Right atrium auricular region (tissue), 2 donors: ENCODE data around the gene IRAK1. TPM values are rescaled to one million over a fixed set of nuclear protein-coding genes. Genes with fewer than 3 reads are reported as not detected.

ENCODE experiments used
- DNase-seq: peaks from one replicate; pipeline ENCODE4 v3.0.0-alpha.2; 2019; ENCODE audit warnings: low spot score
- H3K27ac ChIP-seq, 2 donors: fragments of 200-600 bp; sonication (generic); 1 replicate in 1 of 2; 2 replicates in 1 of 2; pipeline ENCODE4 v1.5.1; 2016 to 2019
- H3K27me3 ChIP-seq, 2 donors: fragments of 200-600 bp; sonication (generic); one replicate each; pipeline versions ENCODE4 v1.5.1 to v1.6.0; 2017 to 2019
- H3K36me3 ChIP-seq: fragments of 200-600 bp; sonication (generic); one replicate; pipeline ENCODE4 v1.5.1; 2016
- H3K4me1 ChIP-seq, 2 donors: fragments of 200-600 bp; sonication (generic); one replicate each; pipeline versions ENCODE4 v1.5.1 to v1.6.0; 2017 to 2019
- H3K4me3 ChIP-seq, 2 donors: fragments of 200-600 bp; sonication (generic); 1 replicate in 1 of 2; 2 replicates in 1 of 2; pipeline ENCODE4 v1.5.1; 2017 to 2019; ENCODE audit warnings: mild to moderate bottlenecking in 1 of 2, moderate library complexity in 1 of 2
- H3K9me3 ChIP-seq, 2 donors: fragments of 200-600 bp; sonication (generic); one replicate each; pipeline ENCODE4 v1.5.1; 2019
- CTCF ChIP-seq, 2 donors: fragments of 200-600 bp; sonication (generic); IDR thresholded peaks; one replicate each; pipeline ENCODE4 v1.5.1; 2019; ENCODE audit warnings: antibody characterized with exemption in 2 of 2
- total RNA-seq, 2 donors: library from RNA; depleted of rRNA; stranded (reverse); fragments of >200 nt; gene quantifications; one replicate each; pipeline ENCODE4 v1.1.0, GENCODE V29; 2016

The IRAK1 gene
- total RNA-seq, 2 donors from 2014 or later: 27.5 to 37.1 TPM

- Histone ChIP-seq H3K27me3 (no peaks in the 10 kb centered on the region), H3K36me3 (peaks cover 32% of the 10 kb centered on the region), H3K4me1 (peaks cover 0 to 17% of the 10 kb centered on the region in 2 donors), H3K9me3 (no peaks in the 10 kb centered on the region), H3K4me3 (no peak overlapping the region), H3K27ac (no peak overlapping the region)
- peak; percentile 53 for DNase-seq
- TF ChIP-seq CTCF (IDR thresholded peaks at IDR 0.05): no peak
Observed at GRCh38 chrX:154032160-154032559, 12.5 kb upstream of the IRAK1 start.

- Histone ChIP-seq H3K36me3 (peaks cover 32% of the 10 kb centered on the region), H3K27ac (no peak overlapping the region), H3K9me3 (no peaks in the 10 kb centered on the region), H3K4me1 (peaks cover 0 to 17% of the 10 kb centered on the region in 2 donors), H3K4me3 (no peak overlapping the region), H3K27me3 (no peaks in the 10 kb centered on the region)
- no peak for TF ChIP-seq CTCF (IDR thresholded peaks at IDR 0.05)
- no peak for DNase-seq
Observed at GRCh38 chrX:154030715-154031305, 11.1 kb upstream of the IRAK1 start.

DNA sequence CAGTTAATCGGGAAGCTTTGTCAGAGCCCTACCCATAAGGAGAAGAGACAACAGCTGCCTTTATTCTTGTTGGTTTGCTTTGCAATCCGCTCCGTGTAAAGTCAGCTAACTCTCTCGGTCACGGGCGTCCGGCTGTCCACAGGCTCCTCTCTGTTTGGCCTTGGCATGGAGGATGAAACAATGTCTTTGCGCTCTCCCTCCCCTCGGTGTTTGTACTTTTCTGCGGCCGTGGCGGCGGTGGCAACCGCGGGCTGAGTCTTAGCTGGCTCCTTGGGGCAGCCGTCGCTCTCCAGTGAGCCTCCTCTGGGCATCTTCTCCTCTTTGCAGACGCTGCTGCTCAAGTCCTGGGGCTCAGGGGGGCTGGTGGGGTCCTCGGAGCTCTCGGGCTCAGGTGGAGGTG lies 10.6 kb upstream of the IRAK1 start:
- peaks cover 32% of the 10 kb centered on the region for H3K36me3 ChIP-seq
- no peaks in the 10 kb centered on the region for H3K9me3 ChIP-seq
- DNase-seq: no peak
- no peak overlapping the region for H3K27ac ChIP-seq
- TF ChIP-seq CTCF (IDR thresholded peaks at IDR 0.05): no peak
- H3K4me3 ChIP-seq: no peak overlapping the region
- no peaks in the 10 kb centered on the region for H3K27me3 ChIP-seq
- H3K4me1 ChIP-seq: peaks cover 0 to 17% of the 10 kb centered on the region in 2 donors

GRCh38 chrX:154029439-154029838 lies 9.7 kb upstream of the IRAK1 start:
- H3K9me3 ChIP-seq: no peaks in the 10 kb centered on the region
- no peak overlapping the region for H3K27ac ChIP-seq
- H3K27me3 ChIP-seq: no peaks in the 10 kb centered on the region
- no peak for TF ChIP-seq CTCF (IDR thresholded peaks at IDR 0.05)
- DNase-seq: no peak
- H3K36me3 ChIP-seq: peaks cover 32% of the 10 kb centered on the region
- H3K4me1 ChIP-seq: peaks cover 0 to 17% of the 10 kb centered on the region in 2 donors
- no peak overlapping the region for H3K4me3 ChIP-seq

GRCh38 chrX:154028502-154029184 lies 8.9 kb upstream of the IRAK1 start:
- Histone ChIP-seq H3K36me3 (peaks cover 32% of the 10 kb centered on the region), H3K4me1 (peaks cover 0 to 17% of the 10 kb centered on the region in 2 donors), H3K27me3 (no peaks in the 10 kb centered on the region), H3K27ac (no peak overlapping the region), H3K4me3 (no peak overlapping the region), H3K9me3 (no peaks in the 10 kb centered on the region)
- DNase-seq: no peak
- TF ChIP-seq CTCF (IDR thresholded peaks at IDR 0.05): no peak
